Liver (tissue), 9 donors: Measurements from ENCODE around the gene WIPI1. TPM values are rescaled to one million over a fixed set of nuclear protein-coding genes. Genes with fewer than 3 reads are reported as not detected.

Experiments used
- DNase-seq: peaks from one replicate; pipeline ENCODE4 v3.0.0-alpha.2; 2017; ENCODE audit warnings: low spot score
- H3K27ac ChIP-seq, 2 donors: one replicate each; pipeline ENCODE4 v1.7.0; 2013; ENCODE audit warnings: inconsistent platforms in 2 of 2, low read length in 2 of 2, control low read depth in 1 of 2, low read depth in 1 of 2, mild to moderate bottlenecking in 1 of 2
- H3K27me3 ChIP-seq, 4 donors: one replicate each; pipeline versions ENCODE4 v1.6.1 to v1.7.0; 2013; ENCODE audit warnings: low read length in 3 of 4, inconsistent platforms in 1 of 4, mild to moderate bottlenecking in 1 of 4, moderate library complexity in 1 of 4; ENCODE audit not compliant: control insufficient read depth in 4 of 4, insufficient read depth in 4 of 4
- H3K36me3 ChIP-seq, 4 donors: one replicate each; pipeline versions ENCODE4 v1.6.1 to v1.7.0; 2013; ENCODE audit warnings: low read length in 3 of 4, mild to moderate bottlenecking in 3 of 4, low read depth in 1 of 4, moderate library complexity in 1 of 4; ENCODE audit not compliant: control insufficient read depth in 4 of 4, insufficient read depth in 3 of 4
- H3K4me1 ChIP-seq, 4 donors: one replicate each; pipeline versions ENCODE4 v1.6.1 to v1.7.0; 2013; ENCODE audit warnings: low read length in 3 of 4, mild to moderate bottlenecking in 3 of 4, moderate library complexity in 1 of 4; ENCODE audit not compliant: control insufficient read depth in 4 of 4, insufficient read depth in 4 of 4
- H3K4me3 ChIP-seq, 3 donors: one replicate each; pipeline versions ENCODE4 v1.6.1 to v1.7.0; 2013; ENCODE audit warnings: low read length in 3 of 3, control low read depth in 1 of 3, low read depth in 1 of 3, mild to moderate bottlenecking in 1 of 3
- H3K9ac ChIP-seq, 2 donors: one replicate each; pipeline ENCODE4 v1.7.0; 2013; ENCODE audit warnings: low read length in 2 of 2, mild to moderate bottlenecking in 2 of 2, moderate library complexity in 2 of 2, control low read depth in 1 of 2, low read depth in 1 of 2
- H3K9me3 ChIP-seq, 4 donors: one replicate each; pipeline versions ENCODE4 v1.6.1 to v1.7.0; 2013; ENCODE audit warnings: low read length in 3 of 4; ENCODE audit not compliant: control insufficient read depth in 4 of 4
- FOXA1 ChIP-seq: IDR thresholded peaks from 2 replicates; pipeline ENCODE4 v1.6.1; 2016; ENCODE audit warnings: antibody characterized with exemption
- FOXA2 ChIP-seq: IDR thresholded peaks from 2 replicates; pipeline ENCODE4 v1.6.1; 2016; ENCODE audit warnings: antibody characterized with exemption
- GABPA ChIP-seq, 2 donors: IDR thresholded peaks in 1 of 2; conservative IDR thresholded peaks in 1 of 2; 2 replicates each; pipeline ENCODE4 v1.6.1; 2016; ENCODE audit warnings: antibody characterized with exemption in 2 of 2, mild to moderate bottlenecking in 1 of 2, moderate library complexity in 1 of 2
- HNF4A ChIP-seq, 2 donors: conservative IDR thresholded peaks; 2 replicates each; pipeline ENCODE4 v1.6.1; 2016; ENCODE audit warnings: antibody characterized with exemption in 2 of 2, mild to moderate bottlenecking in 2 of 2
- HNF4G ChIP-seq: IDR thresholded peaks from 2 replicates; pipeline ENCODE4 v1.6.1; 2016; ENCODE audit warnings: antibody characterized with exemption
- JUND ChIP-seq, 2 donors: IDR thresholded peaks; 2 replicates each; pipeline ENCODE4 v1.6.1; 2016; ENCODE audit warnings: antibody characterized with exemption in 2 of 2
- NR2F2 ChIP-seq: IDR thresholded peaks from 2 replicates; pipeline ENCODE4 v1.6.1; 2016; ENCODE audit warnings: antibody characterized with exemption
- RAD21 ChIP-seq, 2 donors: IDR thresholded peaks; 2 replicates each; pipeline ENCODE4 v1.6.1; 2016; ENCODE audit warnings: antibody characterized with exemption in 2 of 2, mild to moderate bottlenecking in 2 of 2
- SP1 ChIP-seq: IDR thresholded peaks from 2 replicates; pipeline ENCODE4 v1.6.1; 2018; ENCODE audit warnings: antibody characterized with exemption, mild to moderate bottlenecking
- YY1 ChIP-seq: IDR thresholded peaks from 2 replicates; pipeline ENCODE4 v1.6.1; 2016; ENCODE audit warnings: antibody characterized with exemption, mild to moderate bottlenecking
- WGBS: extraction: QIAGEN DNeasy Blood & Tissue Kit; methylation state at CpG from one replicate; pipeline ENCODE4 v1.1.7; 2013; 5-methylcytosine and 5-hydroxymethylcytosine counted together
- polyA plus RNA-seq, 2 donors: library from polyadenylated mRNA; stranded (reverse) in 1 of 2; unstranded in 1 of 2; fragments of 200-250 nt in 1 of 2; fragments of >200 nt in 1 of 2; fragmentation: Nextera tagmentation in 1 of 2; extraction: Ambion mirVana in 1 of 2; gene quantifications; one replicate each; pipeline versions ENCODE4 v1.2.1 to v1.2.3, GENCODE V29; 2013 to 2015
- total RNA-seq, 2 donors: library from RNA; depleted of rRNA; stranded (reverse); fragments of >200 nt; gene quantifications; one replicate each; pipeline ENCODE4 v1.2.3, GENCODE V29; 2014
- TF ChIP-seq, protein P1 (sequence below): fragments of 150-350 bp; IDR thresholded peaks from 2 replicates; pipeline ENCODE4 v1.5.1; 2017; ENCODE audit warnings: improper control_type of control experiment, low read depth, low read length; ENCODE audit not compliant: missing input control
- TF ChIP-seq, protein P2 (sequence below): IDR thresholded peaks from 2 replicates; pipeline ENCODE4 v1.6.1; 2016; ENCODE audit warnings: antibody characterized with exemption
- TF ChIP-seq, protein P3 (sequence below): IDR thresholded peaks from 2 replicates; pipeline ENCODE4 v1.6.1; 2016; ENCODE audit warnings: antibody characterized with exemption
- TF ChIP-seq, protein P4 (sequence below): IDR thresholded peaks from 2 replicates; pipeline ENCODE4 v1.6.1; 2016; ENCODE audit warnings: antibody characterized with exemption
- TF ChIP-seq, protein P5 (sequence below): IDR thresholded peaks from 2 replicates; pipeline ENCODE4 v1.6.1; 2016; ENCODE audit warnings: antibody characterized with exemption, mild to moderate bottlenecking
- donor health status: healthy.
- donor health status: healthy.
- donor health status: healthy.
- donor health status: healthy.
- donor health status: healthy.

WIPI1 gene
- total and polyA plus RNA-seq, 4 donors, result 21.1 to 48.6 (median 29.8) TPM

GRCh38 chr17:68383443-68384321, 73.6 kb downstream of the WIPI1 start (continued):
- TF ChIP-seq, protein P1, sequence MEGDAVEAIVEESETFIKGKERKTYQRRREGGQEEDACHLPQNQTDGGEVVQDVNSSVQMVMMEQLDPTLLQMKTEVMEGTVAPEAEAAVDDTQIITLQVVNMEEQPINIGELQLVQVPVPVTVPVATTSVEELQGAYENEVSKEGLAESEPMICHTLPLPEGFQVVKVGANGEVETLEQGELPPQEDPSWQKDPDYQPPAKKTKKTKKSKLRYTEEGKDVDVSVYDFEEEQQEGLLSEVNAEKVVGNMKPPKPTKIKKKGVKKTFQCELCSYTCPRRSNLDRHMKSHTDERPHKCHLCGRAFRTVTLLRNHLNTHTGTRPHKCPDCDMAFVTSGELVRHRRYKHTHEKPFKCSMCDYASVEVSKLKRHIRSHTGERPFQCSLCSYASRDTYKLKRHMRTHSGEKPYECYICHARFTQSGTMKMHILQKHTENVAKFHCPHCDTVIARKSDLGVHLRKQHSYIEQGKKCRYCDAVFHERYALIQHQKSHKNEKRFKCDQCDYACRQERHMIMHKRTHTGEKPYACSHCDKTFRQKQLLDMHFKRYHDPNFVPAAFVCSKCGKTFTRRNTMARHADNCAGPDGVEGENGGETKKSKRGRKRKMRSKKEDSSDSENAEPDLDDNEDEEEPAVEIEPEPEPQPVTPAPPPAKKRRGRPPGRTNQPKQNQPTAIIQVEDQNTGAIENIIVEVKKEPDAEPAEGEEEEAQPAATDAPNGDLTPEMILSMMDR, result no peak
- TF ChIP-seq JUND (IDR thresholded peaks at IDR 0.05) (peak; percentile 81), SP1 (peak; percentile 63), FOXA1 (no peak), RAD21 (IDR thresholded peaks at IDR 0.05) (no peak)
- TF ChIP-seq, protein P2, sequence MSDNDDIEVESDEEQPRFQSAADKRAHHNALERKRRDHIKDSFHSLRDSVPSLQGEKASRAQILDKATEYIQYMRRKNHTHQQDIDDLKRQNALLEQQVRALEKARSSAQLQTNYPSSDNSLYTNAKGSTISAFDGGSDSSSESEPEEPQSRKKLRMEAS, result peak; percentile 95
- TF ChIP-seq, protein P3, sequence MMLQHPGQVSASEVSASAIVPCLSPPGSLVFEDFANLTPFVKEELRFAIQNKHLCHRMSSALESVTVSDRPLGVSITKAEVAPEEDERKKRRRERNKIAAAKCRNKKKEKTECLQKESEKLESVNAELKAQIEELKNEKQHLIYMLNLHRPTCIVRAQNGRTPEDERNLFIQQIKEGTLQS, result peak; percentile 57

GRCh38 chr17:68383120-68383442, 74.2 kb downstream of the WIPI1 start:
- Histone ChIP-seq H3K9ac (no peak overlapping the region), H3K36me3 (no peaks in the 10 kb centered on the region), H3K9me3 (no peaks in the 10 kb centered on the region), H3K27ac (peak overlapping the region in 1 of 2 donors; percentile 61), H3K27me3 (no peaks in the 10 kb centered on the region), H3K4me1 (peaks cover 9 to 60% (median 48%) of the 10 kb centered on the region in 4 donors), H3K4me3 (no peak overlapping the region)
- DNase-seq, result no peak
- TF ChIP-seq, protein P4, sequence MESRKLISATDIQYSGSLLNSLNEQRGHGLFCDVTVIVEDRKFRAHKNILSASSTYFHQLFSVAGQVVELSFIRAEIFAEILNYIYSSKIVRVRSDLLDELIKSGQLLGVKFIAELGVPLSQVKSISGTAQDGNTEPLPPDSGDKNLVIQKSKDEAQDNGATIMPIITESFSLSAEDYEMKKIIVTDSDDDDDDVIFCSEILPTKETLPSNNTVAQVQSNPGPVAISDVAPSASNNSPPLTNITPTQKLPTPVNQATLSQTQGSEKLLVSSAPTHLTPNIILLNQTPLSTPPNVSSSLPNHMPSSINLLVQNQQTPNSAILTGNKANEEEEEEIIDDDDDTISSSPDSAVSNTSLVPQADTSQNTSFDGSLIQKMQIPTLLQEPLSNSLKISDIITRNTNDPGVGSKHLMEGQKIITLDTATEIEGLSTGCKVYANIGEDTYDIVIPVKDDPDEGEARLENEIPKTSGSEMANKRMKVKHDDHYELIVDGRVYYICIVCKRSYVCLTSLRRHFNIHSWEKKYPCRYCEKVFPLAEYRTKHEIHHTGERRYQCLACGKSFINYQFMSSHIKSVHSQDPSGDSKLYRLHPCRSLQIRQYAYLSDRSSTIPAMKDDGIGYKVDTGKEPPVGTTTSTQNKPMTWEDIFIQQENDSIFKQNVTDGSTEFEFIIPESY, result no peak
- 59% methylated on average over 4 of the region's 4 CpGs for WGBS

GRCh38 chr17:68382582-68383085, 74.7 kb downstream of the WIPI1 start:
- H3K4me1 ChIP-seq, result peaks cover 9 to 60% (median 47%) of the 10 kb centered on the region in 4 donors

More at GRCh38 chr17:68382582-68383085, 74.7 kb downstream of the WIPI1 start:
- Histone ChIP-seq H3K9me3 (no peaks in the 10 kb centered on the region), H3K27me3 (no peaks in the 10 kb centered on the region), H3K9ac (no peak overlapping the region), H3K4me3 (no peak overlapping the region), H3K27ac (peak overlapping the region in 1 of 2 donors; percentile 61), H3K36me3 (no peaks in the 10 kb centered on the region)
- no peak for DNase-seq
- 94% methylated on average over 3 of the region's 3 CpGs for WGBS
- TF ChIP-seq, protein P5, sequence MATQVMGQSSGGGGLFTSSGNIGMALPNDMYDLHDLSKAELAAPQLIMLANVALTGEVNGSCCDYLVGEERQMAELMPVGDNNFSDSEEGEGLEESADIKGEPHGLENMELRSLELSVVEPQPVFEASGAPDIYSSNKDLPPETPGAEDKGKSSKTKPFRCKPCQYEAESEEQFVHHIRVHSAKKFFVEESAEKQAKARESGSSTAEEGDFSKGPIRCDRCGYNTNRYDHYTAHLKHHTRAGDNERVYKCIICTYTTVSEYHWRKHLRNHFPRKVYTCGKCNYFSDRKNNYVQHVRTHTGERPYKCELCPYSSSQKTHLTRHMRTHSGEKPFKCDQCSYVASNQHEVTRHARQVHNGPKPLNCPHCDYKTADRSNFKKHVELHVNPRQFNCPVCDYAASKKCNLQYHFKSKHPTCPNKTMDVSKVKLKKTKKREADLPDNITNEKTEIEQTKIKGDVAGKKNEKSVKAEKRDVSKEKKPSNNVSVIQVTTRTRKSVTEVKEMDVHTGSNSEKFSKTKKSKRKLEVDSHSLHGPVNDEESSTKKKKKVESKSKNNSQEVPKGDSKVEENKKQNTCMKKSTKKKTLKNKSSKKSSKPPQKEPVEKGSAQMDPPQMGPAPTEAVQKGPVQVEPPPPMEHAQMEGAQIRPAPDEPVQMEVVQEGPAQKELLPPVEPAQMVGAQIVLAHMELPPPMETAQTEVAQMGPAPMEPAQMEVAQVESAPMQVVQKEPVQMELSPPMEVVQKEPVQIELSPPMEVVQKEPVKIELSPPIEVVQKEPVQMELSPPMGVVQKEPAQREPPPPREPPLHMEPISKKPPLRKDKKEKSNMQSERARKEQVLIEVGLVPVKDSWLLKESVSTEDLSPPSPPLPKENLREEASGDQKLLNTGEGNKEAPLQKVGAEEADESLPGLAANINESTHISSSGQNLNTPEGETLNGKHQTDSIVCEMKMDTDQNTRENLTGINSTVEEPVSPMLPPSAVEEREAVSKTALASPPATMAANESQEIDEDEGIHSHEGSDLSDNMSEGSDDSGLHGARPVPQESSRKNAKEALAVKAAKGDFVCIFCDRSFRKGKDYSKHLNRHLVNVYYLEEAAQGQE, result no peak
- TF ChIP-seq SP1 (no peak), FOXA2 (no peak), GABPA (IDR thresholded peaks at IDR 0.05 in 1 of 2, conservative IDR thresholded peaks at IDR 0.05 in 1 of 2) (no peak), HNF4G (no peak), HNF4A (conservative IDR thresholded peaks at IDR 0.05) (no peak), YY1 (no peak), RAD21 (IDR thresholded peaks at IDR 0.05) (no peak), NR2F2 (no peak)
- TF ChIP-seq, protein P3, result no peak
